Gastrocnemius medialis (tissue), 4 donors: ENCODE data around the gene ZNF221.

ENCODE experiments used
- POLR2A ChIP-seq, 2 donors: fragments of 450-650 bp; IDR thresholded peaks; one replicate each; pipeline ENCODE4 v1.6.1; 2017; ENCODE audit warnings: antibody characterized with exemption in 2 of 2, mild to moderate bottlenecking in 2 of 2, moderate library complexity in 2 of 2
- TF ChIP-seq, protein P1 (sequence below), 5 experiments: fragments of 450-650 bp in 3 of 5; fragments of 200-600 bp in 2 of 5; sonication (generic) in 2 of 5; IDR thresholded peaks in 4 of 5; conservative IDR thresholded peaks in 1 of 5; 1 replicate in 4 of 5; 2 replicates in 1 of 5; pipeline ENCODE4 v1.5.1; 2016 to 2019; ENCODE audit warnings: antibody characterized with exemption in 5 of 5, mild to moderate bottlenecking in 3 of 5, moderate library complexity in 3 of 5

DNA sequence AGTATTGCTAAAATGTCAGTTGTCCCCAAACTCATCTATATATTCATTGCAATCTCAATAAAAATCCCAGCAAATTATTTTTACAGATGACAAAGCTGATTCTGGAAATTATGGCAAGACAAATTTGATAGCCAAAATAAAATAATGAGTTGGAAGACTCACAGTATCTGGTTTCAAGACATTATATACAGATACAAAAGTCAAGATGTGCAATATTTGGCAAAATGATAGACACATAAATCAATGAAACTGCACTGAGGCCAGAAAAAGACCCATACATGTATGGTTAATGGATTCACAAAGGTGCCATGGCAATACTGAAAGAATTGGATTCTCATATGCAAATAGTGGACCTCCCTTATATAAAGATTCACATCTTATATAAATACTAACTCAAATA is 40.1 kb upstream of the ZNF221 start:
- TF ChIP-seq, protein P1, sequence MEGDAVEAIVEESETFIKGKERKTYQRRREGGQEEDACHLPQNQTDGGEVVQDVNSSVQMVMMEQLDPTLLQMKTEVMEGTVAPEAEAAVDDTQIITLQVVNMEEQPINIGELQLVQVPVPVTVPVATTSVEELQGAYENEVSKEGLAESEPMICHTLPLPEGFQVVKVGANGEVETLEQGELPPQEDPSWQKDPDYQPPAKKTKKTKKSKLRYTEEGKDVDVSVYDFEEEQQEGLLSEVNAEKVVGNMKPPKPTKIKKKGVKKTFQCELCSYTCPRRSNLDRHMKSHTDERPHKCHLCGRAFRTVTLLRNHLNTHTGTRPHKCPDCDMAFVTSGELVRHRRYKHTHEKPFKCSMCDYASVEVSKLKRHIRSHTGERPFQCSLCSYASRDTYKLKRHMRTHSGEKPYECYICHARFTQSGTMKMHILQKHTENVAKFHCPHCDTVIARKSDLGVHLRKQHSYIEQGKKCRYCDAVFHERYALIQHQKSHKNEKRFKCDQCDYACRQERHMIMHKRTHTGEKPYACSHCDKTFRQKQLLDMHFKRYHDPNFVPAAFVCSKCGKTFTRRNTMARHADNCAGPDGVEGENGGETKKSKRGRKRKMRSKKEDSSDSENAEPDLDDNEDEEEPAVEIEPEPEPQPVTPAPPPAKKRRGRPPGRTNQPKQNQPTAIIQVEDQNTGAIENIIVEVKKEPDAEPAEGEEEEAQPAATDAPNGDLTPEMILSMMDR (IDR thresholded peaks at IDR 0.05 in 4 of 5, conservative IDR thresholded peaks at IDR 0.05 in 1 of 5) = no peak
- no peak for TF ChIP-seq POLR2A (IDR thresholded peaks at IDR 0.05)
